Measurements from ENCODE around the gene LILRA1. TPM values are rescaled to one million over a fixed set of nuclear protein-coding genes. Genes with fewer than 3 reads are reported as not detected.

Gene LILRA1
- total and polyA plus RNA-seq, 10 of the 15 experiments (the other 5 are each of a cell fraction or from before 2014, with no cell fraction given): 0.04 TPM; not detected in 9

GRCh38 chr19:54644056-54644455, 50.6 kb downstream of the LILRA1 start:
- in situ Hi-C loops (cut with MboI): no loop called here
- H3K9me3 ChIP-seq (replicated peaks; ENCODE audit: control insufficient read depth, insufficient read depth, low read length): no peaks in the 10 kb centered on the region; the same call in 2 of the 3 replicates
- no TSS peak for BruUV-seq (replicated peaks)
- no peaks in the 10 kb centered on the region for H3K36me3 ChIP-seq (ENCODE audit: control insufficient read depth in 2 of 2, insufficient read depth in 2 of 2, low read length in 1 of 2)
- H3K27me3 ChIP-seq (replicated peaks in 1 of 2; ENCODE audit: control insufficient read depth in 2 of 2, insufficient read depth in 2 of 2, low read length in 1 of 2): no peaks in the 10 kb centered on the region; a peak in 1 of 4 replicates
- POLR2A ChIA-PET: no interaction called here
- no peaks in the 10 kb centered on the region for H3K79me2 ChIP-seq (ENCODE audit: control insufficient read depth, insufficient read depth, low read length)
- no peak overlapping the region for H2AFZ ChIP-seq (ENCODE audit: control insufficient read depth, low read depth, low read length)
- DNase-seq (ENCODE audit: low read depth, low spot score) (no peak), ATAC-seq (no peak), FAIRE-seq (no peak)
- H3K4me1 ChIP-seq (ENCODE audit: control insufficient read depth, insufficient read depth, low read length): peaks cover 3% of the 10 kb centered on the region; the same call in 1 of the 2 replicates
- CTCF ChIA-PET: interaction anchor here (0.6 to 1.4 kb wide), 2 partner anchors 10 to 31 kb away, joined by 3 to 4 read pairs; no protein-coding TSS in a partner anchor
- no peak overlapping the region for H3K4me3 ChIP-seq
- H3K9ac ChIP-seq (ENCODE audit: control insufficient read depth, insufficient read depth, low read length): no peak overlapping the region
- H4K20me1 ChIP-seq (ENCODE audit: control insufficient read depth, insufficient read depth): no peaks in the 10 kb centered on the region
- no peak overlapping the region for H3K27ac ChIP-seq (ENCODE audit: control insufficient read depth, insufficient read depth)
- no peak for TF ChIP-seq SMARCA5 (IDR thresholded peaks at IDR 0.05)
- no peak for TF ChIP-seq YBX1 (IDR thresholded peaks at IDR 0.05)
- no peak for TF ChIP-seq MTA2 (IDR thresholded peaks at IDR 0.05; ENCODE audit: low read depth)
- no peak for TF ChIP-seq ETV6 (conservative IDR thresholded peaks at IDR 0.05 in 1 of 2, IDR thresholded peaks at IDR 0.05 in 1 of 2; ENCODE audit: borderline replicate concordance in 1 of 2, low read depth in 1 of 2)
- TF ChIP-seq POLR2AphosphoS2 (IDR thresholded peaks at IDR 0.05; ENCODE audit: low read depth, low read length): no peak
- no peak for TF ChIP-seq BACH1 (IDR thresholded peaks at IDR 0.05; ENCODE audit: borderline replicate concordance)
- SMC1A ChIA-PET (ENCODE audit: uncharacterized antibody, unreplicated experiment): no interaction called here
- H3K4me2 ChIP-seq (ENCODE audit: control insufficient read depth, insufficient read depth): no peak overlapping the region
- 27% methylated on average over 5 of the region's 5 CpGs for WGBS (ENCODE audit: insufficient coverage, insufficient replicate concordance, low lambda C conversion rate, missing lambda C conversion rate)
- RAD21 ChIA-PET (ENCODE audit: unreplicated experiment): no interaction called here
- intact Hi-C loops (cut with micrococcal nuclease; ENCODE audit: unreplicated experiment): no loop called here

- Histone ChIP-seq H3K9ac (ENCODE audit: control insufficient read depth, insufficient read depth, low read length) (no peak overlapping the region), H3K79me2 (ENCODE audit: control insufficient read depth, insufficient read depth, low read length) (no peaks in the 10 kb centered on the region), H3K4me2 (ENCODE audit: control insufficient read depth, insufficient read depth) (no peak overlapping the region), H3K9me3 (replicated peaks; ENCODE audit: control insufficient read depth, insufficient read depth, low read length) (no peaks in the 10 kb centered on the region; the same call in 2 of the 3 replicates), H4K20me1 (ENCODE audit: control insufficient read depth, insufficient read depth) (no peaks in the 10 kb centered on the region), H3K27me3 (replicated peaks in 1 of 2; ENCODE audit: control insufficient read depth in 2 of 2, insufficient read depth in 2 of 2, low read length in 1 of 2) (no peaks in the 10 kb centered on the region; a peak in 1 of 4 replicates), H3K4me3 (no peak overlapping the region), H3K27ac (ENCODE audit: control insufficient read depth, insufficient read depth) (no peak overlapping the region), H3K36me3 (ENCODE audit: control insufficient read depth in 2 of 2, insufficient read depth in 2 of 2, low read length in 1 of 2) (no peaks in the 10 kb centered on the region), H3K4me1 (ENCODE audit: control insufficient read depth, insufficient read depth, low read length) (peaks cover 3% of the 10 kb centered on the region; the same call in 1 of the 2 replicates), H2AFZ (ENCODE audit: control insufficient read depth, low read depth, low read length) (no peak overlapping the region)
- no peak for FAIRE-seq
- intact Hi-C loops (cut with micrococcal nuclease; ENCODE audit: unreplicated experiment) (no loop called here), in situ Hi-C loops (cut with MboI) (no loop called here)
- 76% methylated on average over 19 of the region's 19 CpGs for WGBS (ENCODE audit: insufficient coverage, insufficient replicate concordance, low lambda C conversion rate, missing lambda C conversion rate)
- no TSS peak for BruUV-seq (replicated peaks)
- ChIA-PET CTCF (interaction anchor here (0.7 to 20.7 kb wide), 3 partner anchors 30 to 442 kb away, joined by 3 to 842 read pairs (median 151); no protein-coding TSS in a partner anchor), RAD21 (ENCODE audit: unreplicated experiment) (interaction anchor here (1.2 kb wide), 1 partner anchor 9 kb away, joined by 3 read pairs; no protein-coding TSS in a partner anchor), POLR2A (no interaction called here), SMC1A (ENCODE audit: uncharacterized antibody, unreplicated experiment) (no interaction called here)
- ATAC-seq: no peak
- DNase-seq (ENCODE audit: low read depth, low spot score): no peak
- TF ChIP-seq ESRRA (IDR thresholded peaks at IDR 0.05; ENCODE audit: low read length) (no peak), POU2F2 (IDR thresholded peaks at IDR 0.05; ENCODE audit: borderline replicate concordance, low read depth, low read length) (no peak), EZH2 (IDR thresholded peaks at IDR 0.05; ENCODE audit: borderline replicate concordance, control insufficient read depth, low read depth, low read length) (no peak), YY1 (IDR thresholded peaks at IDR 0.05; ENCODE audit: low read depth, low read length) (no peak), GATAD2B (conservative IDR thresholded peaks at IDR 0.05; ENCODE audit: low read depth) (no peak), BHLHE40 (IDR thresholded peaks at IDR 0.05; ENCODE audit: borderline replicate concordance in 1 of 2, low read depth in 2 of 2, low read length in 1 of 2) (no peak), CHD4 (IDR thresholded peaks at IDR 0.05) (no peak), EED (IDR thresholded peaks at IDR 0.05; ENCODE audit: low read depth) (no peak), SMC3 (IDR thresholded peaks at IDR 0.05; ENCODE audit: borderline replicate concordance, low read length) (no peak), KAT2A (conservative IDR thresholded peaks at IDR 0.05; ENCODE audit: control insufficient read depth, low read depth, low read length) (no peak)
These were observed 53.0 kb downstream of the LILRA1 start for GRCh38 chr19:54646331-54646841.

Measured in GM12878 (cell line).